HG02870 (cell line): ENCODE results near the gene NUP93.

Experiments
- ATAC-seq: cut with Tn5 transposase; IDR thresholded peaks from one replicate; pipeline ENCODE4 v1.9.1; 2021; ENCODE audit warnings: mild to moderate bottlenecking, moderate library complexity; ENCODE audit not compliant: unreplicated experiment

Gene NUP93

DNA sequence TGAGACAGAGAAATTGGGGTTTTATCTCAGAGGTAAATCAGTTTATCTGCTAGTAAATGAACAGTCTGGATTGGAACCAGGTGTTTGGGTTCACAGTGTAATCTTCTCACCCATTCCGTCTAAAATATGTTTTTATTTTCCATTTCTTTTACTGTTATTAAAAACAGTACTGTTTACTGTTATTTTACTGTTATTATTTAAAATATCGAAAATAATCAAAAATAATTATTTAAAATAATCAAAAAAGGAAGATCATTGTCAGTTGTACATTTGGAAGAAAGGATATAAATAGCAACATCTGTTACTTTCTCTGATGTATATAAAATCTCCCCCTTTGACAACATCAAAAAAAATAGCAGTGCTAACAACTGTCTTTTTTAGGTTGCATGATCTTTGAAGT, 11.5 kb downstream of the NUP93 start:
- no peak for ATAC-seq

DNA sequence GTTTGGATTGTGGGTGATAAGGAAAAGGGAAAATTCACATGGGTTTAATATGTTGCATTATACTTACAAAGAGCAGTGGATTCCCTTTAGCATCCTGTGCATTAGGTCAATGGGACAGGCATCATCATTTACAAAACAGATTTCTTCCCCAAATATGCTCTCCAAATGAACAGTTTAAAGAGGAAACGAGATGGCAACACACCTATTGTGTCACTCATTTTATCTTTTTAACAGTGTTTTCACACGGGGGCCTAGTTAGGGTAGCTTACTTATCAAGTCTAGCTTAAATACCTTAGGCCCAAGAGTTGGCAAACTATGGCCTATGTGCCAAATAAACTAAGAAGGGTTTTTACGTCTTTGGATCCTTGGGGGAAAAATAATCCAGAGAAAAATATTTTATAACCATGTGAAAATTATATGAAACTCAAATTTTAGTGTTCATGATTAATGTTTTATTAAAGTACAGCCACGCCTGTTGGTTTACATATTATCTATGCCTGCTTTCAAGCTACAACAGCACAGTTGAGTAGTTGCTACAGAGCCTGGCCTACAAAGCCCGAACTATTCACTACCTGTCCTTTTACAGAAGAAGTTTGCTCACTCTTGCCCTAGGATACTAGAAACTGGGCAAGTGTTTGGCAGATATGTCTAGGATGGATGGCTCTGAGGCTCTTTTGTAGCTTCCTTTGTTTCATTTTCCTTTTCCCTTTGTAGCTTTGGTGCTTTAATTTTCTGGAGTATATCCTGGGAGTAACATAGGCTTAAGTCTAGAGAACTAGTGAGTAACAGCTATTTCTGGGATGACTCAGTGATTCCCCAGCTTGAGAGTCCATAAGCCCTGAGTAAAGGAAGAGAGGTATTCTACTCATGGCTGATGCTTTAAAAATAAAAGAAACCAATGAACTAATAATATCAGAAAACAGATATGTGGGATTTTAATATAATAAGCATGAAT, 12.4 kb downstream of the NUP93 start:
- ATAC-seq, result no peak

DNA sequence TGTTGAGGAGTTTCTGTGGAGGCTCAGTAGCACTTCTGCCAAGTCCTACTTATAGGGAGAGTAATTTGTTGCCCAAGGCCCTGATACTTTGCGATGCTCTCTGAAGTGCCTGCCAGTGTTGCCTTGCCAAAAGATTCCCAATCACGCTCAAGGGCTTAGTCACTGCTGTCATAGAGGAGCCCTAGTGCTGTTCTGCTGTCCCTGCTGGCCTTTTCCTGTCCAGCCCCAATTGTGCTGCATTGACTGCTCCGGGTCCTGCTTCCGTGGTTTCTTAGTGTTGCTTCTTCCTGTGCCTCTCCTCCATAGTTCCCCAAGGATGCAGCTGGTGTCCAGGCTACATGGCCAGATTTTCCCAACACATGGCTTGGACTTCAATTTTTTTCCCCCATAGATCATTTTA, 13.9 kb downstream of the NUP93 start:
- ATAC-seq, result no peak

DNA sequence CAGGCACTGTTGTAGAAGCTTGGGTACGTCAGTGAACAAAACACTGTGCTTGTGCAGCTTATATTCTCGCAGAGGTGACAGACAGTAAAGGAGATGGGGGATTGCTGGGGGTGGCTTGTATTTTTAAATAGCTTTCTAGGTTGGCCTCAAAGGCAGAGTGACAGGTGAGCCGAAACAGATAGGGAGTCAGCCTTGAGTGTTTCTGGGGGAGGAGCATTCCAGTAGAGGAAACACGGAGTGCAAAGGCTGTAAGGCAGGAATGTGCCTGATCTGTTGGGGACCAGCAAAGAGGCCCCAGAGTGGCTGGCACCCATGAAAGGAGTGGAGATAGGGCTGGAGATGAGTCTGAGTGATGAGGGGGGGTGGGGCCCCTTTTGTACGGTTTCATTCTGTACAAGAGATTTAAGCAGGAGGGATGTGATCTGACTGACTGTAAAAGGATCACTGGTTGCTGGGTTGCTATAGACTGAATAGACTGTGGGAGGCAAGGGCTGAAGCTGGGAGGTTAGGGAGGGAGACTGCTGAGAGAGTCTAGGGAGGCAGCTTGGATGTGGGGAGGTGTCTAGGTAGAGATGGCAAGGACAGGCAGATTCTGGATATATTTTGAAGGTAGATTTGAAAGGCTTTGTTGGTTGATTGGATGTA, 15.2 kb downstream of the NUP93 start:
- no peak for ATAC-seq

DNA sequence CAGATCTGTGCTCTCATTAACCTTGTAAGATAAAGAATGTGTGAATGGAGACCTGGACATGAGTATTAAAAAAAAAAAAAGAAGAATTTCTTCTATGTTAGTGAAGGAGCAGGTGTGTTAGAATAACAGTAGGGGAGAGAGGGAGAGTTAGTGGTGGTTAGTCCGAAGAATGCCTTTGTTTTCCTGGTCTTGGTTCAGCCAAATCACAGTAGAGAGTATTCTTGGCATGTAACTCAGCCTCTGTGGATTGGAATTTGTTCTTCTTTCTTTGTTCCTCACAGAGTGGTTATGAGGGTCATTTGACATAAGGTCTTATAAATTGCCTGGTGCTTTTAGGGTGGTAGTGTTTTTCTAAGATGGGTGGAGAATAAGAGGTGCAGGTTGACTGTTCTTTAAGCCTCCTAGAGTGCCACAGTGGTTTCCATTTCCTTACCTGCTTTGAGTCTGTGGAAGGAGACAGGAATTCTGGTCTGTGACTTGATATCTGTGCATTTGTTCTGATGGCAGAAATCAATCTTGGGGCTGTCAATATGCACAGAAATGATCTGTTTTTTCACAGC, 17.6 kb downstream of the NUP93 start:
- no peak for ATAC-seq

DNA sequence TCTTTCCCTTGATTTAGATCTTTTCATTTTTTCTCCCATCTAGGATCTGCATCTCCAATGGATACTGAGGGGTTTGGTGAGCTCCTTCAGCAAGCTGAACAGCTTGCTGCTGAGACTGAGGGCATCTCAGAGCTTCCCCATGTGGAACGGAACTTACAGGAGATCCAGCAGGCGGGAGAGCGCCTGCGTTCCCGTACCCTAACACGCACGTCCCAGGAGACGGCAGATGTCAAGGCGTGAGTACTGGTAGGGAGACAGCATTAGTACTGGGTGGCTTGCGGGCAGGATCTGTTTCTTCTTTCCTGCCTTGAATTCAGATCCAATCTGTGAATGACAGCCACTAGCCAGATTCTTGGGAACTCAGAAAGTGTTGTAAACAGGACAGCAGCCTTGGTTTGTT, 18.3 kb downstream of the NUP93 start:
- ATAC-seq, result no peak

DNA sequence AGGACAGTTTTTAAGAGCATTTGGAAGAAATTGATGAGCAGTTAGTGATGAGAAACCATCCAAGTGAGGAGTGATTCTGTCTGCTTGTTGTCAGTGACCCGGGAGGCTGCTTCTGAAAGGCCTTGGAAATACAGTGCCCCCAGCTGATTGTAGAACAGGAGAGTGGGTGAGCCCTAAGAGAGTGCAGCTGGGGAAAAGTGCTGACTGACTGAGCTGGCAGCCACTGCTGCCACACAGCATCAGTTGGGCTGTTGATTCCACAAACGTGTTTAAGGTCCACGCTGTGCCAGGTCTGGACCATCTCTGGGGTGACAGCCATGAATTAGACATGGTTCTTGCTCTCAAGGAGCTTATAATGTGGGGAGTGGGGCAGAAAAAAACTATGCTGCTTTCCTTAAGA, 18.9 kb downstream of the NUP93 start:
- no peak for ATAC-seq

DNA sequence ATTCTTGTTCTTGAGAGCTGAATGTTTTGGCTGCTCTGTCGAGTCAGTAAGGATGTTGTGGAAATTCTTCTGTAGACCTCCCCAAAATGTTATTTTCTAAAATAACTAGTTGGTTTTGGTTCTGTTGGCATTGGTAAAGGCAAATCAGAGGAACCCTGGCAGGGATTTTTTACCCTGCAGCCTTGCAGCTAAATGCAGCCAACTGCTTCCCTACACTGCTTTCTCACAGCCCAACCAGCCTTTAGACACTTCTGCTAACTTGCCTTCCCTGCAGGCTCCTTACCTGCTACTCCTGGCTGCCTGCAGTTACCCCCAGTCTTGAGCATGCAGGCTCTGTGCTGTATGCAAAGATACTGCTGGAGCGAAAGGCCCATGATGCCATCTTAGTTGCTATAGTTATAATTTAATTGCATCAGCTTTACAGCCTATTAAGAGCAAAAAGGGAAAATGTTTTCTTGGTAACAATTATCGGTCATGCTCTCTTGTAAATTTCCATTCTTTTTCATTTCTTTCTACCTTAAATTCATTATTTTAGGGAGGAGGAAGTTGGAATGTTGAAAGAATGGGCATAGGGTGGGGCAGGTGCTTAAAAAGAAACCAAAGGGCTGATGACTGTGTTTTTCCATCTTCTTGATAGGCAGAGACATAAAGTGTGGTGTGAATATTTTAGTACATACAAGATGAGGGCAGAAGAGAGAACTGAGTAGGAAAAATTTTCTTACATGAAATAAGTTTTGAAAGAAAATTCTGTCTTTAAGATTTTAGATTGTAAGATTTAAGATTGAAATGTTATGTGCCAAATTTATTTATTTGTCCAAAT, 20.0 kb downstream of the NUP93 start:
- no peak for ATAC-seq

DNA sequence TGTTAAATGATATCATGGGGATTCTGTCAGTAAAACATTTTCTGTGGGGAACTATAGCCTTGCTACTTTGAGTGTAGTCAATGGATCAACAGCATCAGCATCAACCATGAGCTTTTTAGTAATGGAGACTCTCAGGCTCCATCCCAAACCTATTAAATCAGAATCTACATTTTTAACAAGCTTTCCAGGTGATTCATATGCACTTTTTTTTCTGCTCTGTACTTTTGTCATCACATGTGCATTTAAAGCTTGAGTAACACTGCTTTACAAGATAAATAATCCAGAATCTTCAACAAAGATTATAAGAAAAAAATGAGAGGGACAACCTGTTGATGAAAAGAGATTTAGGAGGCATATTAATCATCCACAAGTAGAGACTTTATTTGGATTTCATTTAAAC, 23.5 kb downstream of the NUP93 start:
- ATAC-seq, result no peak

DNA sequence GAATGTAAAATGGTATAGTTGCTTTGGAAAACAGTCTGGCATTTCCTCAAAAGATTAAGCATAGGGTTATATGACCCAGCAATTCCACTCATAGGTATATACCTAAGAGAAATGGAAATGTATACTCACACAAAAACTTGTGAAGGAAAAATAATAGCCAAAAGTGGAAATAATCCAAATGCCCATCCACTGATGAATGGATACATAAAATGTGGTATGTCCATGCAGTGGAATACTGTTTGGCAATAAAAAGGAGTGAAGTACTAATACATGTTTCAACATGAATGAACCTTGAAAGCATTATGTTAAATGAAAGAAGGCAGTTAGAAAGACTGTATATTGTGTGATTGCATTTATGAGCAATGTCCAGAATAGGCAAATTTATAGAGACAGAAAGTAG, 25.1 kb downstream of the NUP93 start:
- no peak for ATAC-seq

DNA sequence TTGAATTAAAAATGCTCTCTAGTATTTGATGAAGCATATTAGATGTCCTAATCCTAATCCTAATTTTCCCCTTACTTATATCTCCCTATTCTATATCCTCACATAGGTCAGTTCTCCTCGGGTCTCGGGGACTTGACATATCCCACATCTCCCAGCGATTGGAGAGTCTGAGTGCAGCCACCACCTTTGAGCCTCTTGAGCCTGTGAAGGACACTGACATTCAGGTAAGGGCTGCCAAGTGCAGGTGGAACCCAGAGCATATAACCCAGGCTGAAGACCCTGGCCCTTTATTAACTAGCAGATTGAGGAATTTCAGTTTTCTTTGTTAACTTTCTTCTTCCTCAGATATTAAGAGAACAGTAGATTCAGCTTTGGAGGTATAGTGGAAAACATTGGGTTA, 28.5 kb downstream of the NUP93 start:
- ATAC-seq, result no peak

DNA sequence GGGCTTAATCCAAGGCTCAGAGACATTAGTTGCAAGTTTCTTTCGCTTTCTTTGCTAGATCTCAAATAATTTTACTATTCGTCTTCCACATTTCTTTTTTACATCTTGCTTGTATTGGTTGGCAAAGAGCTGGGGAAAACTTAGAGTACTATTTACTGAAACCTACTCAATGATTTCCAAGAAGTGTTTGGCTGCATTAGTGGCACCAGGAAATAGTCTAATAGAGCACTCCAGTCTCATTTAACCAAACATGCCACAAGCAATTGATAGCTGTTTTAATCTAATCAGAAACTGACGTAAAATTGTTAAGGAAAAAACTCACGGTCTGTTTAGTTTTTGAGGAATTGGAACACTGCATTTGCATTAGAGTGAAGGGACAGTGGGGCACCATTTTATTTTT, 29.0 kb downstream of the NUP93 start:
- ATAC-seq, result no peak

DNA sequence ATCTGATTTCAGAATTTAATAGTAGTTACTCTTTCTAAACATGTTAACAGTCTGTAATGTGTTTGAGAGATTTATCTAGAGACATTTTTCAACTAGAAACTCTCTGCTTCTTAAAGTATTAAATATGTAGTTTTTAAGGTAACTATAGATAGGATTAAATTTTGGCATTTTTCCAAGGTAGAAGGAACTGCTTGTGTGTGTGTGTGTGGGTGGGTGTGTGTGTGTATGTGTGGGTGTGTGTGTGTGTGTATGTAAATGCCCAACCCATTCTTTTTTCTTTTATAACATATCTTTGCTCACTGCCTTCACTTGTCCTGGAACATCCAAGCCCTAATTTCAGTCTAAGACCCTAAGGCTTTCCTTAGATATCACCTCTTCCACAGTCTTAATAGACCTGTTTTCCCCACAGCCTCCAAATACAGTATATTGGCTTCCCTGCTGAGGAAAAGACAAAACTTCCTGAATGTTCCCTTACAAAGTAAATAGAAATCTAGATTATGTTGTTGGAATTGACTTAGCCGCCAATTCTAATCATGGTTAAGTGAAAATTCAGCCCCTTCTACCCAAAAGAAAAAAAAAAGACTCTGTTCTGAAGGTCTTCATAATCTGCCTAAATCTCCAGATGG, 33.5 kb downstream of the NUP93 start:
- no peak for ATAC-seq

DNA sequence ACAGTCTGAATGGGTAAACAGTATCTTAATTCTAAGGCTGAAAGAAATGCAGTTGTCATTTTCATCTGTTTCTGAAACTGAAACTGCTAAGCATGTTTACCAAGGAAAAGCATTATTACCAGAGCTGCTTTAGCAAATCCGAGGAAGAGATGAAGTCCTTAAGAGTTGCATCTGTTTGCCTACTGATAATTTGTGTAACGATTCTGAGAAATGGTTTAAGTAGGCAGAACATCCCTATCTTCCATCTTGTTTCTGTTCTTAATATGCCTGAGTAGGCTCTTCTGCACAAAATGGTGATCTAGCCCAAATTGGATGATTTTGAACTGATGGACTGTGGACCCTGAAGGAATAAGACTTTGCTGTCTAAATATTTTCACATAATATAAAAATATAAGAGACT, 34.9 kb downstream of the NUP93 start:
- no peak for ATAC-seq

DNA sequence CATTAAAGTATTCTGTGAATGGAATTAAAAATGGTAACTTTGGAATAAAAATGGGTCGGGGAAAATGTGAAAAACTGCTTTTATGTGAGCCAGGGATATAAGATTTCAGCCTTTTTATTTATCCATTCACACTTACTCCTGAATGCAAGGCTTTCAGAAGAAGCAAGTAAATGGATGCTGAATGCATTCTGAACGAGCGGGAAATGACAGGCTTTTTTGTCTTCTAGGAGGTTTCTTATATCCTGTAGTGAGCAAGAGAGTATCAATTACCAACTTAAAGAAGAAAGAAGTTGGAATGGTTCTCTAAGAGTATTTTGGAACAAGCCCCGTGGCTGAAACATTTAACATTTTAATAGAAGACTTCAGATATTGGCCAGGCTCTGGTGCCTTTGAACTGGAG, 36.0 kb downstream of the NUP93 start:
- no peak for ATAC-seq

DNA sequence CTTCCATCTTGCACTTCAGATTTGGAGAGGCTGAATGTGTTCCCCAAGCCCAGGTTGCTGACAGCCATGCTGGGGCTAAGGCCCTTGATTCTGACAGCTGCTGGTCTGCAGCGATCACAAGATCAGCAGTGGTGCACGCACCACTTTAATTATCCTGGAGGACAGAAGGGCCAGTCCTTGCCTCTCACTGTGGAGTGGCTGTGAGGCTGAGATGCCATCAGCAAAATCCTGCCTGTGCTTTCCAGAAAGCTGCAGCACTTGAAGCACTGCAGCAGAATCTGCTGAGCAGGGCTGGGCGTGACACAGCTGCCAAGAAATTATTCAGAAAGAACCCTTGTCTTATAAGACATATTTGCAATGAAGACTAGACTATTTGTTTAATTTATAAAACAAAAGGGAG, 37.1 kb downstream of the NUP93 start:
- no peak for ATAC-seq

DNA sequence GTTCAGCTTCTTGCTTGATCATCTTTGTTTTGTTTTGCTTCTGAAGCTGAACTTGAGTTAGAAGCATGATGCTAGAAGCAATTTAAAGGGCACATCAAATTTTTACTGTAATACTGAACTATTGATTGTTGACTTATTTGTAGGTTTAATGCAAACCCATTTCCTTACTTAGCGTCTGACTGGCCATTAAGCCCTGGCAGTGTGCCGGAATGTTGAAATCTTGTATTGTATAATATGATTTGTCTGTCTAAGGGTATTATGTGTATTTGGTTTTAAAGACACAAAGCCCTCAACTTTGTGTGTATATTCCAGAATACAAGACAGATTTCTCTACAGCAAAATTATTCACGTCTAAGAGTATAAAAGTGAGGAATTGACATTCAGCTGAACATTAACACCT, 39.7 kb downstream of the NUP93 start:
- ATAC-seq, result no peak

DNA sequence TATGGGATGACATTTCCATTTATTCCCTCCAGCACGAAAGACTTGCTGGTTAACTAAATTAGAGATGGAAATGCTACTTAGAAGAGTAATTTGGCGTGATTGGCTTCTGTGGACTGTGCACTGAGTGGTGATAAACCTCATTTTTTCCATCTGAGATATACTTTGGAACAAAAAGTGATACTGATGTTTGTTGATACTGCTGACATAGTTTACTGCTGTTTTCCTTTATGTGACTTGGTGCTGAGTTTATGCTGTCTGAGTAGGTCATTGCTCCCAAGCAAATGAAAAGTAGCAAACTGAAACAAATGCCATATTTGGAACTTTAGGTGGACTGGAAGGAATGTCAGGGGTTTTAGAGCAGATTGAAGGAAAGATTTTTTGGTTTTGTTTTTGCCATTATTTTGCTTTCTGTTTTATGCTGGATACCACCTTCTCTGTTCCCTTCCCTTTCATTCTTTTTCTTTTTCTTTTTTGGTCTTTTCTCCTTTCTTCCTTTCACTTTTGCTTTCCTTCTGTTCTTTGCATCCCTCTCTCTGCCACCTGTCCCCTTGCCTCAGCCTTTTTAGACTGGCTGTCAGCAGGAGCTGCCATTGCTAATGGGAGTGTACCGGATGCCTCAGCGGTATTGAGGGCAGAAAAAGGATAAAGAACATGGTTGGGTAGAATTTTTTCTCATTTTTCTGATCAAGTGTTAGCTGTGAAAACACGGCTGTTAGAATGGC, 41.8 kb downstream of the NUP93 start:
- no peak for ATAC-seq

DNA sequence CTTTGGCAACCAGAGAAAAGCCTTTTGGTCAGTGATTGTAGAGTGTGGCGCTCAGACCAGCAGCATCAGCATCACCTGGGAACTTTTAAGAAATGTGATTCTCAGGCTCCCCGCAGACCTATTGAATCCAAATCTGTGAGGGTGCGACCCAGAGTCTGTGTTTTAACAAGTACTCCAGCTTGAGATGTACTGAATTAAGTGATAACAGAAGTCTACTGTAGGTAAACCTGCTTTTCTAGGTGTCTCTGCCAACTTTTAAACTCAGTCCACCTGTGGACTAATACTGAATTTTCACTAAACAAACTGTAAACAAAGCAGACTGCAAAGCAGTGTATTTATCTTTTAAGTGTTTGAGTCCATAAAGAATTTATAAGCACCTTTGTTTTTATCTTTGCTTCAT, 43.6 kb downstream of the NUP93 start:
- ATAC-seq, result no peak

DNA sequence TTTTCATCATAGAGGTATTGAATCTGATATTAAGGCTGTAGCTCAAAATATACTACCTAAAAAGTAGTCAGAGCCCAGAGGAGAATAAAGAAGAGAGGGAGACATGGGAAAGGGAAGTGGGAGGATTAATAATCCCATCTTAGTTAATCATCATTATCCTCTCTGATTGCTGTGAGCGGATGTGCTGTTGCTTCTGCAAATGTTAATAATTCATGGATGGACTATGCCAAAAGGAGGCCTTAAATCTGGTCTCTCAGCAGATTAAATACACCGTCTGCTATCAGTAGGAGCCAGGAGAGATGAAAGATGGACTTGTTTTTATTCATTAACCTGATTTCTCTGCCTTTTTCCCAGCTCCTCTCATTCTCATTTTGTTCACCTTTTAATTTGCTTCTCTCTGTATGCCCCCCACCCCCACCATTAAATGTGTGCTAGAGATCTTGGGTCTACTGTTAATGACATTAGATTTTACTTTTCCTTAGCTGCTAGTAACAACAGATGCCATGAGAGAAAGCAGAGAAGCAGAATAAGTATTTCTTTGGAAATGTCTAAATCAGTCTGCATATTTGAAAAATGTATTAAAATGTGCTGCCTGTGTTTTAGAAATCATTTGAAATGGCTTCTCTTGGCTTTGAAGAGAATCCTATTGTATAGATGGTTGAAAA, 44.2 kb downstream of the NUP93 start:
- no peak for ATAC-seq
